ENCODE measurements around the gene NVL.

Gene NVL

DNA sequence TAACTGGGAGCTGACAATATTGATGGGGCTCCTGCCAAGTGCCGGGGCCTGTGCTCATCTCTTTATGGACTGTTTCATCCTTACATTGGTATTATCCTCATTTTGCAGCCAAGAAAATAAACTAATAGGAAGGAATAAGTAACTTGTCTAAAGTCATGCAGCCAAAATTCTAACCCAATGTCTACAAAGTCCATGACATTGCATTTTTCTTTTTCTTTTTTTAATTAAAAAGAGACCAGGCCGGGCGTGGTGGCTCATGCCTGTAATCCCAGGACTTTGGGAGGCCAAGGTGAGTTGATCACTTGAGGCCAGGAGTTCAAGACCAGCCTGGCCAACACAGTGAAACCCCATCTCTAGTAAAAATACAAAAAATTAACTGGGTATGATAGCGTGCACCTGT is 128.1 kb downstream of the NVL start:
- no peak for TF ChIP-seq FOXP2 (optimal IDR thresholded peaks at IDR 0.05; ENCODE audit: borderline replicate concordance, extremely low read depth, extremely low read length, insufficient read depth)
- TF ChIP-seq SIN3A (IDR thresholded peaks at IDR 0.05; ENCODE audit: borderline replicate concordance, insufficient read depth, low read length): no peak
- no peak for TF ChIP-seq POLR2AphosphoS5 (IDR thresholded peaks at IDR 0.05; ENCODE audit: low read depth, low read length)
- TF ChIP-seq TAF1 (IDR thresholded peaks at IDR 0.05; ENCODE audit: borderline replicate concordance, insufficient read depth, low read length): no peak
- TF ChIP-seq, protein P1, sequence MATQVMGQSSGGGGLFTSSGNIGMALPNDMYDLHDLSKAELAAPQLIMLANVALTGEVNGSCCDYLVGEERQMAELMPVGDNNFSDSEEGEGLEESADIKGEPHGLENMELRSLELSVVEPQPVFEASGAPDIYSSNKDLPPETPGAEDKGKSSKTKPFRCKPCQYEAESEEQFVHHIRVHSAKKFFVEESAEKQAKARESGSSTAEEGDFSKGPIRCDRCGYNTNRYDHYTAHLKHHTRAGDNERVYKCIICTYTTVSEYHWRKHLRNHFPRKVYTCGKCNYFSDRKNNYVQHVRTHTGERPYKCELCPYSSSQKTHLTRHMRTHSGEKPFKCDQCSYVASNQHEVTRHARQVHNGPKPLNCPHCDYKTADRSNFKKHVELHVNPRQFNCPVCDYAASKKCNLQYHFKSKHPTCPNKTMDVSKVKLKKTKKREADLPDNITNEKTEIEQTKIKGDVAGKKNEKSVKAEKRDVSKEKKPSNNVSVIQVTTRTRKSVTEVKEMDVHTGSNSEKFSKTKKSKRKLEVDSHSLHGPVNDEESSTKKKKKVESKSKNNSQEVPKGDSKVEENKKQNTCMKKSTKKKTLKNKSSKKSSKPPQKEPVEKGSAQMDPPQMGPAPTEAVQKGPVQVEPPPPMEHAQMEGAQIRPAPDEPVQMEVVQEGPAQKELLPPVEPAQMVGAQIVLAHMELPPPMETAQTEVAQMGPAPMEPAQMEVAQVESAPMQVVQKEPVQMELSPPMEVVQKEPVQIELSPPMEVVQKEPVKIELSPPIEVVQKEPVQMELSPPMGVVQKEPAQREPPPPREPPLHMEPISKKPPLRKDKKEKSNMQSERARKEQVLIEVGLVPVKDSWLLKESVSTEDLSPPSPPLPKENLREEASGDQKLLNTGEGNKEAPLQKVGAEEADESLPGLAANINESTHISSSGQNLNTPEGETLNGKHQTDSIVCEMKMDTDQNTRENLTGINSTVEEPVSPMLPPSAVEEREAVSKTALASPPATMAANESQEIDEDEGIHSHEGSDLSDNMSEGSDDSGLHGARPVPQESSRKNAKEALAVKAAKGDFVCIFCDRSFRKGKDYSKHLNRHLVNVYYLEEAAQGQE (IDR thresholded peaks at IDR 0.05; ENCODE audit: insufficient read depth in 1 of 2, low read depth in 2 of 2, low read length in 2 of 2): no peak

DNA sequence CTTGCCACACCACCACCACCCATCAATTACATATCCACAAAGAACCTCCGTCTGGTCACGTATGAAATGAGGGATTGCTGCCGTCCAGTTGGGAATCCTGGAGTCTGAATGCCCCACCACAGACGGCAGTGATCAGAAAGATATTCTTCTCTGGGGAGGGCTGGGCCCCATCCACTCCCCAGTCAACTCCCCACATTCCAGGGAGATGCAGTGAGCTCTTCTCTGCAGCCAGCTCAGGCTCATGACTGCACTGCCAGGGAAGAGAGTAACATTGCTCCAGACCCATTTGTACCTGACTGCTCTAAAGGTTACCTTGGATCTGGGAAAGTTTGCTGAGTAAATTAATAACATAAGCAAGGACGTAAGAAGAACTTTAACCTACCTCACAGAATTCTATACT is 128.6 kb downstream of the NVL start:
- TF ChIP-seq SIN3A (IDR thresholded peaks at IDR 0.05; ENCODE audit: borderline replicate concordance, insufficient read depth, low read length) (no peak), POLR2AphosphoS5 (IDR thresholded peaks at IDR 0.05; ENCODE audit: low read depth, low read length) (no peak), TAF1 (IDR thresholded peaks at IDR 0.05; ENCODE audit: borderline replicate concordance, insufficient read depth, low read length) (no peak), FOXP2 (optimal IDR thresholded peaks at IDR 0.05; ENCODE audit: borderline replicate concordance, extremely low read depth, extremely low read length, insufficient read depth) (no peak)
- TF ChIP-seq, protein P1 (IDR thresholded peaks at IDR 0.05; ENCODE audit: insufficient read depth in 1 of 2, low read depth in 2 of 2, low read length in 2 of 2): no peak

DNA sequence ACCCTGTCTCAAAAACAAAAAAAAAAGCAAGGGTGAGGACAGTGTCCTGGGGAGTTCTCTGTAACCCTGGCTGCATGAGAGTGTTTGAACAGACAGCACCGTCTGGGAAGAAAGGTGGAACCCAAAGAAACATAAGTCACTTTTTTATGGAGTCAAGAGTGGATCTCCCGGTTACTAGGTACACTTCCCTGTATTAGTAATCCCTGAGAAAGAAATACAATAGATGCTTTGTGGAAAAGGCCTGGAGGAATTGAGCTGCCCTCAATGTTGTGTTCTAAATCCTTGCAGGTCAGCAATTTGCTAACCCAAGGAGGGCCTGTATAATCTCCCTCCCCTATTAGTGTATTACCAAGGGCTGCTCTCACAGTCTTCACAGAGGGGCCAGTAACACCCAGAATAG is 130.3 kb downstream of the NVL start:
- TF ChIP-seq, protein P1 (IDR thresholded peaks at IDR 0.05; ENCODE audit: insufficient read depth in 1 of 2, low read depth in 2 of 2, low read length in 2 of 2): no peak
- TF ChIP-seq FOXP2 (optimal IDR thresholded peaks at IDR 0.05; ENCODE audit: borderline replicate concordance, extremely low read depth, extremely low read length, insufficient read depth): no peak
- no peak for TF ChIP-seq TAF1 (IDR thresholded peaks at IDR 0.05; ENCODE audit: borderline replicate concordance, insufficient read depth, low read length)
- no peak for TF ChIP-seq SIN3A (IDR thresholded peaks at IDR 0.05; ENCODE audit: borderline replicate concordance, insufficient read depth, low read length)
- TF ChIP-seq POLR2AphosphoS5 (IDR thresholded peaks at IDR 0.05; ENCODE audit: low read depth, low read length): no peak

DNA sequence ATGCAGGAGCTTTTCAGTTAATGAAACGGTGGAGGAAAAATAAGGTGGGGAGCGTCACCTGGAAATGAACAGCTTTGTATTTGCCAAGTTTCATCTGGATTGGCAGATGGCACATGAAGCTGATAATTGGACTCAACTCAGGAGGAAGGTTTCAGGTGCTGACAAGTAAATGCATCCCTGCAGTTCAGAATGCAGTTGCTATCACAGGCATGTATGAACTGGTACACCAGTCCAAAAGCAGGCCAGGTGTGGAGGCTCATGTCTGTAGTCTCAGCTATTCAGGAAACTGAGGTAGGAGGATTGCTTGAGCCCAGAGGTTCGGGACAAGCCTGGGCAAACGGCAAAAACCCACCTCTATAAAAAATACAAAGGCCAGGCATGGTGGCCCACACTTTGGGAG is 131.4 kb downstream of the NVL start:
- TF ChIP-seq, protein P1 (IDR thresholded peaks at IDR 0.05; ENCODE audit: insufficient read depth in 1 of 2, low read depth in 2 of 2, low read length in 2 of 2): no peak
- TF ChIP-seq FOXP2 (optimal IDR thresholded peaks at IDR 0.05; ENCODE audit: borderline replicate concordance, extremely low read depth, extremely low read length, insufficient read depth) (no peak), TAF1 (IDR thresholded peaks at IDR 0.05; ENCODE audit: borderline replicate concordance, insufficient read depth, low read length) (no peak), POLR2AphosphoS5 (IDR thresholded peaks at IDR 0.05; ENCODE audit: low read depth, low read length) (no peak), SIN3A (IDR thresholded peaks at IDR 0.05; ENCODE audit: borderline replicate concordance, insufficient read depth, low read length) (no peak)
